Measurements from ENCODE around the gene POLD2.
"Not testable (repeated sequence)": the region's sequence is repeated elsewhere in the genome, so short reads cannot be mapped to it uniquely, and the experiment has no call there.

The POLD2 gene

DNA sequence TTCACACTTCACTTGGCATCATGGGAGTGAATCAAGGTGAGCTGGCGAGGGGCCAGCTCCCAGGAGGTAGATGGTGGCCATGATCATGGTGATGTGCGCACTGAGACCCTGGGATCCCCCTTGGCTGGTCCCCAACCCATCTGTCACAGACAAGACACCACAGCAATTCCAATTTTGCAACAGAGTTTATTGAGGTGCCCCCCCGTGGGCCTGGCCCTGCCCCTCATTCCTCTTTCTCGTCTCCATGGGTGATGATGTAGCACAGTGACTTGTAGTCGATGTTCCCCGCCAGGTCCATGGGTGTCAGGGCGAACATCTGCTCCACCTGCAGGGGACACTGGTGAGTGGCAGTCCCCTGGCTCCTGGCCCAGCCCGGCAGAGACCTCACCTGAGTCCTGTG, 15.3 kb upstream of the POLD2 start:
- no peak for DNase-seq

DNA sequence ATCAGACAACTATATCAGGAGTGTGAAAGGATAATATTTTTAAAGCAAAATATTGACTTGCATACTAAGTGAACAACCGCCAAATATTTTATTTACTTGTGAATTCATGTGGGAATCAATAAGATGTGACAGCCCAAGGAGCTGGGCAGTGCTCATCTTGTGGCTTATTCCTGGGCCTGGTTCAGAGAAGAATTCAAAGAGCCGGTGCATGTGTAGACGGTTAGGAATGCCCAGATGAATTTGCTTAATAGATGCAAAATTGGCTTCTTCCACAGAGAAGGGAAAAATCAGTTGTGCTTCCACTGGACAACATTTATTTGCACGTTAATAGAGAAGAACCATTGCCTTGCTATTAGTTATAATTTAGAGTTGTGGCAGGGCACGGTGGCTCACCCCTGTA, 13.4 kb upstream of the POLD2 start:
- DNase-seq = no peak

DNA sequence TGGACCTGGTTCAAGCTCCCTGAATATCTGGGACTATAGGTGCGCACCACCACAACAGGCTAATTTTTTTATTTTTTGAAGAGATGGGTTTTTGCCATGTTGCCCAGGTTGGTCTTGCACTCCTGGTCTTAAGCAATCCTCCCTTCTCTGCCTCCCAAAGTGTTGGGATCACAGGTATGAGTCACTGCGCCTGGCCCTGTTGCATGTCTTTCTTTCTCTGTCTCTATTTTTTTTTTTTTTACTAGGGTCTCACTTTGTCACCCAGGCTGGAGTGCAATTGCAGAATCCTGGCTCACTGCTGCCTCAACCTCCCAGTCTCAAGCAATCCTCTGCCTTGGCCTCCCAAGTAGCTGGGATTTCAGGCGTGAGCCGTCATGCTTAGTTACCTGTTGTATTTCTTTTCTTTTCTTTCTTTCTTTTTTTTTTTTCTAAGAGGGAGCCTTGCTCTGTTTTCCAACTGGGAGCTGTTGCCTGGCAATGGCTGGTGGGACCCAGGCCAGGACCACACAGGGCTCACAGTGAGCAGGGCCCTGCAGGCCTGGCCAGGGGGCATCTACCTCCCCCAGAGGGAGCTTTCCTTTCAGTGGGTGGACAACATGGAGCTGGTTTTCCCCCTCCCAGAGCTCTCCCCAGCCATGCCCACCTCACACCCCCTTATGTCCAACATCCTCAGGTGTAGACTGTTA, 11.7 kb upstream of the POLD2 start:
- DNase-seq = no peak

DNA sequence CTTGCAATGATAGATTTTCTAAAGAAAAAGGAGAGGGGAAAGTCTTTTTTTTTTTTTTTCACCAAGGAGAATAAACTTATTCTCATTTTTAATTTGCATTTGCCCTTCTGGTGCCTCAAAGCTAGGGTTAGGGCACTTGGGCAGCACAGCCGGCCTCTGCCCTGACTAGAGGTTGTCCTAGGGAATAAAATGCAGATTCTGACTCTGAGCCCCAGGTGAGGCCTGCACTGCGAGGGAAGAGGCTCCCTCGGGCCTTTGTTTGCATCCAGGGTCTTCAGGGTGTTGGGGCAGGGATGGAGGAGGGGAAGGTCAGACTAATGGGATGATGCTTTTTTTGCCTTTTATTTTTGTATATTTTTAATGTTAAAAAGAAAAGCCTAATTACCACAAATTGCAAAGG, 9.9 kb upstream of the POLD2 start:
- DNase-seq = no peak

DNA sequence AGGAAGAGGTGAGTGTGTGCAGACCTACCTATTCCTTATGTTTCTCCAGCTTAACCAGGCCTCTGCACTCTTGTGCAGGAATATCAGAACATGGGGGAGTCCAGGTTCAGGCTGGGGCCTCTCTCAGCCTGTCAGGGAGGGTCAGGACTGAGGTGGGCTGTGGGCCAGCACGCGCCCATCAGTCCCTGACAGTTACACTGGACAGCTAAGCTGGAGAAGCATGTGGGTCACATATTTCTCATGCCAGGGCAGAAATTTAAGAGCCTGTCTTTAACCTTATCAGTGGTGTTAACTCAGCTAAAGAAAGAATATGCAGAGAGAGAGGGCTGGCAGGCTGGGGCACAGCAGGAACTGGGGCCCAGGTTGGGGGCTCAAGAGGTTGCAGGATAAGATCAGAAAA, 8.7 kb upstream of the POLD2 start:
- no peak for DNase-seq

DNA sequence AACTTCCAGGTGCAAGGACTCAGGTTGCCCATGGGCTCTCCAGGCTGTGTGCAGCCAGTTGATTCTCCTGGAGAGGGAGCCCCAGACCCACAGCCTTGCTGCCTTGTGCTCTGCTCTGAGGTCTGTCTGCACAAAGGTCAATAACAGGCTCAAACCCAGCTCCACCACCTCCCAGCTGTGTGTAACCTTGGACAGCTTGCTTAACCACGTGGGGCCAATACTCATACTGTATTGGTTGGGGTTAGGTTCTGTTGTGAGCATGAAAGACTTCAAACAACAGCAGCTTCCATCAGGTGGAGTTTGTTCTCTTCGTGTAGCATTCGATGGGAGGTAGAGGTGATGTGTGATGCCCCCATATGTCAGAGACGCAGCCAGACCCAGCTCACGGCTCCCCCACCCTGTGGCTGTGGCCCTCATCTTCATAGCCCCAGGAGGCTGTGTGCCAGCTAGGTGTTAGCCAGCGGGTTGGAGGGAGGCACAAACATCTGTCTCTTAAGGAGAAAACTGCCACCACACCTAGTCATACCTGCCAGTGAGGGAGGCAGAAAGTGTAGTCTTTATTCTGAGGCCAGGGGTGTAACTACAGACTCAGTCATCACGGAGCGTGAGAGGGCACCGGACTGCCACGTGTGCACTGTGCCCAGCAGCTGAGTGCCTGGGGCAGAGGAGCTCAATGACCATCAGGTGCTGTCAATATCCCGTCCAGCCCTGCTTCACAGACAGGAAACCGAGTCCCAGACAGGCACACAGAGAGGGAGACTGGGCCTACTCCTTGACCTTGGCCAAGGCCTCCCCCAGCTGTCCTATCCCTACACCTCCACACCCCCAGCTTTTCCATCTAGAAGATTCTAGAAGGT, 8.1 kb upstream of the POLD2 start:
- DNase-seq = peak; percentile 22

DNA sequence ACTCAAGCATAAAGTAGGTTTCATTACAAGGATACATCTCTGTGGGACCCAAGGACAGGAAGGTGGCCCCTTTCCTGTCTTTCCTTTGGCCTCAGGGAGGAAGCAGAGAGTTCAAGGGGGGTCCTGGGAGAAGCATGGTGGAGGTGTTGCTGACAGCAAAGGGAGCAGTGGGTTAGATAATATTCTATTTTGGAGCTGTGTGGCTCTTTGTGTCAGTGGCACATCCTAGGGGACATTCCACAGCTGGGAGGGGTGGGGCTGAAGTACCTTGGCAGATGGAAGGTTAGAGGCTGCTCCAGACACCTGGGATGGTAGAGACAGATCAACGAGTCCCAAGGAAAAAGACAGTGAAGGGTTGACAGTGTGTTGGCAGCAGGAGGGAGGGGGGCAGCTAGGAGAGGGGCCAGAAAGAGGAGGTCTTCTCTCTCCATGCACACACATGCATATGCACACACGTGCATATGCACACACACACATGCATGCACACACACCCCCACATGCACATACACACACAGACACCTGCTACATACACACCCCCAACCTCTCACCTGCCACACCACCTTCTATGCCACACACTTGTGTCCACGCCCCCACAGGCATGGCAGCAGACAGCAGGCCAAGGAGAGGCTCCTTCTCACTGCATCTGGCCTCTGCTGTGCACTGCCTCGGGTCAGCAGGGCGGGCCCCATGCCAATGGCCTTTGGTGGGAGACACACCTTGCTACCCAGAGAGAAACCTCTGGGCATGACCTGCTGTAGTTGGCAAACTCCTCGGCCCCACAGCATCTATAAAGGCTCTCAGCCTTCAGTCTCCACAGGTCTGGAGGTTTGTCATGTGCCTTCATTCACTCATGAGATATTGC, 5.6 kb upstream of the POLD2 start:
- no peak for DNase-seq

DNA sequence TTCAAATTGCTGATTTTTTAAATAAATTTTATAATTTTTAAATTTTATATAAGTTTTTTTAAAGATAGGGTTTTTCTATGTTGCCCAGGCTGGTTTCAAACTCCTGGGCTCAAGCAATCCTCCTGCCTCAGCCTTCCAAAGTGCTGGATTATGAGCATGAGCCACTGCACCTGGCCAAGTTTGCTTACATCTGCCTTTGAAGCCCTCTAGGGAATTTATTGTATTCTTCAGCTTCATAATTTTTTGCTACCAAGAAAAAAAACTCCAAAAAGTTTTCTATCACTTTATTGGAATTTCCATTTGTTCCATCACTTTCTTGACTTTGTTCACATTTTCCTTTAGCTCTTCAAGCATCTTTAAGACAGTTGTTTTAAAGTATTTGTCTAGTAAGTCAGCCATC, 3.8 kb upstream of the POLD2 start:
- no peak for DNase-seq

DNA sequence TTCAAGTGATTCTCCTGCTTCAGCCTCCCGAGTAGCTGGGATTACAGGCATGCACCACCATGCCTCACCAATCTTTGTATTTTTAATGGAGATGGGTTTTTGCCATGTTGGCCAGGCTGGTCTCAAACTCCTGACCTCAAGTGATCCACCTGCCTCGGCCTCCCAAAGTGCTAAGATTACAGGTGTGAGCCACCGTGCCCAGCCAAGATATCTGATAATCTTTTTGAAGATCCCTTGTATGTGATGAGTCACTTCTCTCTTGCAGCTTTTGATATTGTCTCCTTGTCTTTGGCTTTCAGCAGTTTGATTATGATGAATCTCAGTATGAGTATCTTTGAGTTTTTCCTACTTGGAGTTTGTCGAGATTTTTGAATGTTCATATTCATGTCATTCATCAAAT, 3.2 kb upstream of the POLD2 start:
- DNase-seq = not testable (repeated sequence)

DNA sequence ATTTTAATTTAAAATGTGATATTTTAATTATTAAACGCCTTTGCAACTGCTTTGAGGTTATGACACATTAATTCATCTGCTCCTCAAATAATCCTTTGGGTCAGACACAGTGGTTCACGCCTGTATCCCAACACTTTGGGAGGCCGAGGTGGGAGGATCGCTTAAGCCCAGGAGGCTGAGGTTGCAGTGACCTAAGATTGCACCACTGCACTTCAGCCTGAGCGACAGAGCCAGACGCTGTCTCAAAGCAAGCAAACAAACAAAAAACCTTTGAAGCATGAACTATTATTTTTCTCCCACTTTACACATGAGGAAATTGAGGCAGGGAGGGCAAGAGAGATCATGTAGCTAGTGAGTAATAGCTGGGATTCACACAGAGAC, 1.5 kb upstream of the POLD2 start:
- DNase-seq = no peak

DNA sequence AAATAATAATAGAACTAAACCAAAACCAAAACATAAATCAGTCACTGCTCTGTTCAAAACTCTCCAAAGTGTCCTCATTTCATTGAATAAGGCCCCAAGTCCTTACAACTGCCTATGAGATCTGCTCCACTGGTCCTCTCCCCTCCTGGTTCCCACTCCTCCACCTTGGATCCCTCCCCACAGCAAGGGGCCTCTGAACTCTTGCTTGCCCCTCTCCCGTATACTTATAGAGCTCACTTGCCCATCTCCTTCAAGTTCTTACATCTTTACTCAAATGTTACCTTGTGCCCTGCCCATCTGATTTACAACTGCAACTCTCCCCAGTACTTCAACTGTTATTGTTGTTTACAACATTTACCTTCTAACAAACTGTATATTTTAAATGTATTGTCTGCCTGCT, 819 bp downstream of the POLD2 start:
- peak; percentile 10 for DNase-seq

DNA sequence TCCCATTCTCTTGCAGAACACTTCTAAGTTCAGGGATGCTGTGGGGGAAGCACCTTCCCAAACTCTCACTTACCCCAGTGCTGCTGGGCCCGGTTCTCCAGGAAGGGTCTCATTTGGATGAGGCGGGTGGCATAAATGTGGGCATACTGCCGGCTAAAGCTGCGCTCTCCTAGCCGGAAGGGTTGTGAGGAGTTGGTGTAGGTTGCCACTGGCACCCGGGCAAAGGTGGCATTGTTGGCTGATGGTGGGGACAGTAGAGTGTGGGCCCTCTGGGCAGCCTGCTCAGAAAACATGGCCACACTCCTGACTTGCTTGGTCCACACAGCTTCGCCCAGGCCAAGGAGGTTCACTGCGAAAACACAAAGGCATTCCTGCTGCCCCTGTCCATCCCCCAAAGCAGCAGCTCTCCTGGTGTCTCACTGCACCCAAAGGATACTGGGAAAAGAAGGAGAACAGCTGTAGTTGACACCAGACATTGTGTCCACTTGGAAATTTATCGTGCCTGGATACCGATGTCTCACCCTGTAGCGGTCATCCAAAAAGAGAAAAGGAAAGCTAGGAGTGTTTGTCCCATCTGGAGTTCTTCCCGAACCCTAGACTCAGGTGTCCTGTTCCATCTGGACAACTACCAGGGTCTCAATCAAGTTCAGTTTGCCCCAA, 1.5 kb downstream of the POLD2 start:
- no peak for DNase-seq

DNA sequence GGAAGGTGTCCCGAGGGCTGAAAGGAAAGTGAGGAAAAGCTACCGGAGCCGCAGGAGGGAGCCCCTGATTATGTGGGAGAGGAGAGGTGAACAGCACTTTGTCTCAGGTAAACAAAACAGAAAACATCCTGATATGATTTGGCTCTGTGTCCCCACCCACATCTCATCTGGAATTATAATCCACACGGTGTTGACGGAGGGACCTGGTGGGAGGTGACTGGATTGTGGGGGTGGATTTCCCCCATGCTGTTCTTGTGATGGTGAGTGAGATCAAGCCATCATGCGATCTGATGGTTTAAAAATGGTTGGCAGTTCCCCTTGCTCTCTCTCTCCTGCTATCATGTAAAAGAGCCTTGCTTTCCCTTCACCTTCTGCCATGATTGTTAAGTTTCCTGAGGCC, 3.0 kb downstream of the POLD2 start:
- no peak for DNase-seq

DNA sequence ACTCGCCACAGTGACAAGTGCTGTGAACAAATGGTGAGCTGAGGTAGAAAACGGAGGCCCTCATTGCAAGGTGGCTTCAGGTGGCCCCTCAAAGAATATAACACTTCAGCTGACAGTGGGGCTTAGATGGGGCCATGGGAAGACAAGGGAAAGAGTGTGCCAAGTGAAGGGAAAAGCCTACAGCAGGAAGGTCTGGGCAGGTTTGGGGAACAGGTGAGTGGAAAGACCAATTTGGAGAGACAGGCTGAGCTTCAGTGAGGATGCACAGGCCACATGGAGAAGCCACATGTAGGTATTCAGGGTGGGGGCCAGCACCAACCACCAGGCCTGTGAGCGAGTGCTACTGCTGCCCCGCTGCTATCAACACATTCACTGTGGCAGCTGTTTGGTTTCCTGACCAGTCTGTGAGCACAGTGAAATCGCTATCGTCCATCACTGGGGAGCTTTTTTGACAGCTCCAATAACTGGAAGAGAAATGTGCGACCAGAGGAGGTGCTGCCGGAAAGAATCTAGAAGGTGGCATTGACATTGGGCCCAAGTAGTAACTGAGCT, 3.4 kb downstream of the POLD2 start:
- no peak for DNase-seq

DNA sequence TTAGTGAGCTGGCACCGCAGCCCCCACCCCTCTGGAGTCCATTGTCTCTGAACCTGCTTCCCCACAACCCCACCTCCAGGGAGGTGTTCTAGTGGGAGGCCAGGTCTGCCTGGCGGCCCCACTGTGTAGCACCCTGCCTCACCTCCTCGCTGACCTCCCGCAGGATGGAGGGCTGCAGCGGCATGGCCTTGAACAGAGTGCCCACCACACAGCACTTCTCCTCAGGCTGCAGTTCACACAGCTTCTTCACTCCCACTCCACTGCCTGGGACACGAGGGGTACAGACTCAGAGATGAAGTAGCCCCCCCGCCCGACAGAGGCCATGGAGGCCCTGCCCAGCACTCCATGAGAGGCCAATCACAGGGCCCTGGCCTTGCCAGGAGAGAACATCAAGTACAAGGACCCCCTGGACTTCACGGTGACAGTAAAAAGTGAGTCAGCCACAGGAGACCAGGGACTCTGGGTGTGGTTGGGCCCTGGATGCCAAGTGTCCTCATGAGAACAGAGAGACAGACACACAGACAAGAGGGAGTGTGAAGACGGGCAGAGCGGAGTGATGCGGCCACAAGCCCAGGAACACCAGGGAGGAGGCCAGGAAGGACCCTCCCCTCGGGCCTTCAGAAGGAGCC, 5.4 kb downstream of the POLD2 start:
- DNase-seq = no peak

DNA sequence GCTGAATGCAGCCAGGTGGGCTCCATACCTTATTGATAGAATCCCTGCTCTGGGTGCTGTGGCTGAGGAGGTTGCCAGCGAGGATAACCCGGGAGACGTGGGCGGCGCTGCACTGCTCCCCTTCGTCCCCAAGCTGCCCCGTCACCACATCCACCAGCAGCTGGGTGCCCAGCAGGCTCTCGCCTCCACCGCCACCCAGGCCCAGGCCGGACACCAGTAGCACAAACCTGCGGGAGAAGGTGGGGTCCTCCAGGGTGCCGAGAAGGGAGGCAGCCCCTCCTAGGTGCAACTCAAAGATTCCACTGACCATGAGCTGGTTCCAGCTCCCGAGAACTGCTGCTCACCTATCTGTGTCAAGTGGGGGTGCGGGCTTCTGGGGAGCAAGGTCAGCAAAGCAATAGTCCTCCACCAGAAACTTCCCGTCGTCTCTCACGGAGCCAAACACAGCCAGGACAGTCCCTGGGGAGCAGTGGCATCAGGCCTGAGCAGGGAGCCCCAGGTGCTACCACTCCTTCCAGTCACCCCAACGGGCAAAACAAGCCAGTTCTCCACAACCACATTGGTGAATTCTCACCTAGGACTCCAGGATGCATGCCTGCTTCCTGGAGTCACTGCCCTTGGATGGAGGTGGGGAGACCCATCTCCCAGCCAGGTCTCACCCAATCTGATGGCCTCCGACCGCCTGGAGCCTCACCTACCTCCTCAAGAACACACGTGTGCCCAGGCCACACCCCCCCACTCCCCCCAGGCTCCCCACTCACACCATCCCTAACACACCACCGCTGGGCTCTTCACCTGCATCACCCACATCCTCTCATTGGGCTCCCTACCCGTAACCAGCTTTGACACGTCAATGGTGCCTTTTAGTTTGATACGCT, 6.3 kb downstream of the POLD2 start:
- DNase-seq = no peak

DNA sequence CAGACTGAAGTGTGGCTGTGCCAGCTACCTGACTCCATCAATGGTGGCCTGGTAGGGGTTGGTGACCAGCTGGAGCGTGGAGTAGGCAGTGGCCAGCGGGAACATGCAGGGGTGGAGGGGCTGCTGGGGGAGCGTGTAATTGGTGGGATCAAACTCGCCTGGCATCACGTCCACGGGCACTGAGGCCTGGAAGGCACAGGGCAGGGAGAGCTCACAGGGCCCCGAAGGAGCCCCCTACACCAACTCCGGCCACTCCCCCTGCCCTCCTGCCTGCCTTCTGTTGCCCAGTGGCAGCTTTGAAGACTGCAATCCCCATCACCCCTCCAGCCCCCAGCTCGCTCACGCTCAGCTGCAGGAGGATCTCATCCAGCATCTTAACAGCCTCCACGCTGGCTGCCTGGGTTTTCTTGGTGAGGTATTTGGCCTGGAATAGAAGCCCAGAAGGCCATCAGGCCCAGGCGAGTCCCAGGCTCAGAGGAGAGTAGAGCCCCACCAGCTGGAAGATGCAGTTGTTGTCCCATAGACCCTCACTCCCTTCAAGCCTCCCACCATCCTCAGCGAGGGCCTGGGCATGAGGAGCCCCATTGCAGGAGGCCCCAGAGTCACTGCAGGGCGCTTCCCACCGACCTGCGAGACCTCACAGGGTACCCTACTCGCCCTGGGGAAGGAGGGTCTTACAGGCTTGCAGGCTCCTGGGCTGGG, 7.1 kb downstream of the POLD2 start:
- no peak for DNase-seq

DNA sequence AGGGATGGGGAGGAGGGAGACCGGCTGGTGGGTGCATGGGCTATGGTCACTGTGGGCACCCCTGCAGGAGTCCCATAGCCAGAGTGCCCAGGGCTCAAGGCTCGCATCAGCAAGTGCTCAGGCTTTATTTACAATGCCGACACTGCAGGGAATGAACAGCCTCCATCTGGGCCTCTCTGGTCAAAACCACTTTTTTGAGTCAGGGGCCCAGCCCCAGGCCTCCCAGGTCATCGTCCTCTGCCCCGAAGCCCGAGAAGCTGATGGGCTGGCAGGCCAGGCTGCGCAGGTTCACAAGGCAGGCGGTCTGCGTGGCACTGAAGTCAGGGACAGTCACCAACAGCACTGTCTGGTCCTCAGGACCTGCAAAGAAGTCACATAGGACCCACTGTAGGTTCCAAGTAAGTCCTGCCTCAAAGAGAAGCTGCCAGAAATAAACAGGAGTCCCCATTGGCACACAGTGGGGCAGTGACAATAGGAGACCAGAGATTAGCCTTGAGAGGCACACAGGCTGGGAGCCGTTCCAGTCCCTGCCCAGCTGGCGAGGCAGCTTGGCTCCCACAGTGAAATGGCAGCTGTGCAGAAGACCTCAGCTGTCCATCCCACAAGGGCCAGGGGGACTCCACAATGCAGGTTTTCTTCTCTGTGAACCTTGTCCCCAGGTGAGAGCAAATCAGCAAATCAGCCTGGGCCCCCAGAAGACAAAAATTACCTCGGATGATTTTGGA, 8.6 kb downstream of the POLD2 start:
- DNase-seq = no peak

DNA sequence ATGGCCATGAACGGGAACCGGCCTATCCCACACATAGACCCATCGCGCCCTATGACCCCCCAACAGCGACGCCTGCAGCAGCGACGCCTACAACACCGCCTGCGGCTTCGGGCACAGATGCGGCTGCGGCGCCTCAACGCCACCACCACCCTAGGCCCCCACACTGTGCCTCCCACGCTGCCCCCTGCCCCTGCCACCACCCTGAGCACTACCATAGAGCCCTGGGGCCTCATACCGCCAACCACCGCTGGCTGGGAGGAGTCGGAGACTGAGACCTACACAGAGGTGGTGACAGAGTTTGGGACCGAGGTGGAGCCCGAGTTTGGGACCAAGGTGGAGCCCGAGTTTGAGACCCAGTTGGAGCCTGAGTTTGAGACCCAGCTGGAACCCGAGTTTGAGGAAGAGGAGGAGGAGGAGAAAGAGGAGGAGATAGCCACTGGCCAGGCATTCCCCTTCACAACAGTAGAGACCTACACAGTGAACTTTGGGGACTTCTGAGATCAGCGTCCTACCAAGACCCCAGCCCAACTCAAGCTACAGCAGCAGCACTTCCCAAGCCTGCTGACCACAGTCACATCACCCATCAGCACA, 9.5 kb downstream of the POLD2 start:
- DNase-seq = no peak
